Left lobe of liver (tissue), 2 donors: ENCODE data around the gene ZNF318. TPM values are rescaled to one million over a fixed set of nuclear protein-coding genes. Genes with fewer than 3 reads are reported as not detected.

ENCODE experiments used
- ATAC-seq: fragments of 200-7000 bp; cut with Tn5 transposase; one replicate; pipeline ENCODE4 v1.9.1; 2020; ENCODE audit warnings: mild to moderate bottlenecking, moderate library complexity
- DNase-seq: peaks from one replicate; pipeline ENCODE4 v3.0.0-alpha.2; 2020; ENCODE audit warnings: low spot score
- total RNA-seq: library from RNA; stranded (reverse); gene quantifications from one replicate; pipeline ENCODE4 v1.2.1, GENCODE V29; 2021
- donor health status: DM: no; HTN: no; CAD: no; lungs with moderate emphysema.
- donor health status: DM: no; HTN: yes; CAD: no.

Gene ZNF318
- total RNA-seq, 1 donor from 2014 or later, result 9.4 TPM

GRCh38 chr6:43287717-43288679, 81.4 kb downstream of the ZNF318 start:
- DNase-seq, result no peak
- no peak for ATAC-seq

- DNase-seq (no peak), ATAC-seq (peak; percentile 74)
Observed at GRCh38 chr6:43286980-43287716, 82.3 kb downstream of the ZNF318 start.

DNA sequence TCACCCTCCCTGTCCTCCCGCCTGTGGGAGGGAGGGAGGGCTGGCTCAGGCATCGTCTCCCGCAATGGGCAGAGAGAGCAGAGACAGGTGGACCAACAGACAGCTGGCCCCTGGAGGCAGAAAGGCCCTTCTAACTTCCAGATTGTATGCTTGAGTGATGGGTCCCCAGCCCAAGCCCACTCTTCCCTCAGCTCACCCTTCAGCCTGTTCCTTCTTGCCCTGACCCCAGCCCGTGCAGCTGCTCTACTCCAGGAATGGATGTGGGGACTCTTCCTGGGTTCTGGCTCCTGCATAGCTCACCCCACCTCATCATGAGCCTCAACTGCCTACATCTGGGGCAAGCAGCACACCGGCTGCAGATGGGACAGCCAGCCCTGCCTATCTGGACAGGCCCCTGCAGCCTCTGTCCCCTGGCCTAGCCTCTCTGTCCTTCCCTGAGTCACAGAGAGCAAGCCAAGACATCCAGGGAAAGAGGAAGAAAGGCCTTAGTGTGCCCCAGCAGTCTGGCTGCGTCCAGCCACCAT, 82.9 kb downstream of the ZNF318 start:
- DNase-seq, result no peak
- ATAC-seq, result no peak

Other genes with a start within 250 kb of the ZNF318 start
- 6.7 TPM for gene SRF, start 198.4 kb downstream of the ZNF318 start, total RNA-seq
- 18.1 TPM for gene CUL9, start 187.5 kb downstream of the ZNF318 start, total RNA-seq
- gene DNPH1, start 140.2 kb downstream of the ZNF318 start, total RNA-seq, result 80.4 TPM
- 2.0 TPM for gene TTBK1, start 126.2 kb downstream of the ZNF318 start, total RNA-seq
- 269 TPM for gene SLC22A7, start 71.4 kb downstream of the ZNF318 start, total RNA-seq
- 8.4 TPM for gene CRIP3, start 60.8 kb downstream of the ZNF318 start, total RNA-seq
- 11.9 TPM for gene ABCC10, start 57.9 kb upstream of the ZNF318 start, total RNA-seq
- not detected for gene DLK2, start 85.9 kb upstream of the ZNF318 start, total RNA-seq
- 14.0 TPM for gene TJAP1, start 107.9 kb upstream of the ZNF318 start, total RNA-seq
- gene LRRC73, start 140.7 kb upstream of the ZNF318 start, total RNA-seq, result 0.40 TPM
- 67.9 TPM for gene YIPF3, start 147.3 kb upstream of the ZNF318 start, total RNA-seq
- 13.3 TPM for gene POLR1C, start 147.4 kb upstream of the ZNF318 start, total RNA-seq
- gene XPO5, start 206.4 kb upstream of the ZNF318 start, total RNA-seq, result 14.6 TPM
- 7.2 TPM for gene POLH, start 206.5 kb upstream of the ZNF318 start, total RNA-seq